Adrenal gland (tissue), 5 donors: ENCODE measurements around the gene FAM25A.

Source experiments
- POLR2A ChIP-seq, 2 donors: fragments of 450-650 bp; IDR thresholded peaks; one replicate each; pipeline ENCODE4 v1.6.1; 2017; ENCODE audit warnings: antibody characterized with exemption in 2 of 2, mild to moderate bottlenecking in 2 of 2, moderate library complexity in 1 of 2
- TF ChIP-seq, protein P1 (sequence below), 6 experiments: fragments of 450-650 bp in 4 of 6; fragments of 200-600 bp in 2 of 6; sonication (generic) in 1 of 6; IDR thresholded peaks; 1 replicate in 5 of 6; 2 replicates in 1 of 6; pipeline versions ENCODE4 v1.5.1 to v1.8.0; 2016 to 2021; ENCODE audit warnings: antibody characterized with exemption in 6 of 6, mild to moderate bottlenecking in 2 of 6, moderate library complexity in 1 of 6
- donor health status: DM: no; HTN: no; CAD: no.

DNA sequence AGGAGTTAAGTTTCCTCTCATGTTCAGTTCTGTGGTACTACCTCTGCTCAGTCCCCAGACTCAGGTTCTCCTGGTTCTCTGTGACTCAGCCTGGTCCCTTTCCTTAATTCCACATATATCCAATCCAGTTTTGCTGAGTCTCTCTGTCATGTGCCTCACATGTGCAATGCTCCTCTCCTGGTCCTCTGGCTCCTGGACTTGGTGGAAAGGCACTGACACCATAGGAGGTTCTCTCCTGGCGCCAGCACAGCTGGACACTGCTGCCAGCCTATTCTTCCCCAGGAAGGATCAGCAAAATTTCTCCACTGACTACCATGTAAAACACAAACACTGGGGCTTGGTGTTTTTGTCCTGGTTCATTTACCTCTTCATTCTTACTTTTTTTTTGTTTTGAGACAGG, 46.8 kb downstream of the FAM25A start:
- no peak for TF ChIP-seq POLR2A (IDR thresholded peaks at IDR 0.05)
- TF ChIP-seq, protein P1, sequence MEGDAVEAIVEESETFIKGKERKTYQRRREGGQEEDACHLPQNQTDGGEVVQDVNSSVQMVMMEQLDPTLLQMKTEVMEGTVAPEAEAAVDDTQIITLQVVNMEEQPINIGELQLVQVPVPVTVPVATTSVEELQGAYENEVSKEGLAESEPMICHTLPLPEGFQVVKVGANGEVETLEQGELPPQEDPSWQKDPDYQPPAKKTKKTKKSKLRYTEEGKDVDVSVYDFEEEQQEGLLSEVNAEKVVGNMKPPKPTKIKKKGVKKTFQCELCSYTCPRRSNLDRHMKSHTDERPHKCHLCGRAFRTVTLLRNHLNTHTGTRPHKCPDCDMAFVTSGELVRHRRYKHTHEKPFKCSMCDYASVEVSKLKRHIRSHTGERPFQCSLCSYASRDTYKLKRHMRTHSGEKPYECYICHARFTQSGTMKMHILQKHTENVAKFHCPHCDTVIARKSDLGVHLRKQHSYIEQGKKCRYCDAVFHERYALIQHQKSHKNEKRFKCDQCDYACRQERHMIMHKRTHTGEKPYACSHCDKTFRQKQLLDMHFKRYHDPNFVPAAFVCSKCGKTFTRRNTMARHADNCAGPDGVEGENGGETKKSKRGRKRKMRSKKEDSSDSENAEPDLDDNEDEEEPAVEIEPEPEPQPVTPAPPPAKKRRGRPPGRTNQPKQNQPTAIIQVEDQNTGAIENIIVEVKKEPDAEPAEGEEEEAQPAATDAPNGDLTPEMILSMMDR (IDR thresholded peaks at IDR 0.05), result no peak
